Measurements from ENCODE around the gene DPEP2NB. TPM values are rescaled to one million over a fixed set of nuclear protein-coding genes. Genes with fewer than 3 reads are reported as not detected.
A peak's percentile ranks its signal among the peaks of the same experiment; 100 is the strongest.

The DPEP2NB gene
- total RNA-seq, 2 experiments from 2014 or later = not detected

DNA sequence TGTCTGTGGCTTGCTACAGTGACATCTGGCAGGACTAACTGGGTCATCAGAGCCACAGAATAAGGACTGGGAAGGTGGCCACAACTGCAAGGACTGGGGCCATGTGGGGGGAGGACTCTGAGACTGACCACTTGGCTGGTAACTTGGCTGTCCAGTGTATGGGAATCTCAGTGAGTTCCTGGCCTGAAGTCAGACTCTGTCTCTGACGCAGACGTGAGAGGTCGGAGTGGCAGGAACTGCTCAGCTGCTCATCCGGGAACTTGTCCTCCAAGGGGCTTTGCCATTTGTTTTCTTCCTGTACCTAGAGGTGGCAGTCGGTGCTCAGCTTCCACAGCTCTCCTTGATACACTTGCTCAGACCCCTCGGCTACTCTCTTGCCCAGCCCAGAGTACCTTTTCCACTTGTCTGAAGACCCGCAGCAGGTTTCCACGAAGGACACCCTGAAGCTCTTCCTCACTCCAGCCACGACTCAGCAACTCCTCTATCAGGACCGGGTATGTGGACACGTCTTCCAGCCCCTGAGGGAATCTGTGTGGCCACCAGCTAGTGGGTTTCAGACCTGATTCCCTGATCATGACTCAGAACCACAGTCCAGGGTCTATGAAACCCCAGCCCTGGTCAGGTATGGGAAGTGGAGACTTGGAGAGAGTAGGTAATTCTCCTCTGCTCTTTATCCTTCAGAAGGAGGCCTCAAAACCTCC lies 28.1 kb downstream of the DPEP2NB start:
- Mint-ChIP-seq H3K4me1 (ENCODE audit: low read depth) (peaks cover 25% of the 10 kb centered on the region), H3K27me3 (no peaks in the 10 kb centered on the region), H3K36me3 (ENCODE audit: low read depth) (no peaks in the 10 kb centered on the region), H3K9me3 (no peaks in the 10 kb centered on the region), H3K27ac (peak overlapping the region; percentile 26), H3K4me3 (no peak overlapping the region)
- DNase-seq = no peak
- TF ChIP-seq, protein P1, sequence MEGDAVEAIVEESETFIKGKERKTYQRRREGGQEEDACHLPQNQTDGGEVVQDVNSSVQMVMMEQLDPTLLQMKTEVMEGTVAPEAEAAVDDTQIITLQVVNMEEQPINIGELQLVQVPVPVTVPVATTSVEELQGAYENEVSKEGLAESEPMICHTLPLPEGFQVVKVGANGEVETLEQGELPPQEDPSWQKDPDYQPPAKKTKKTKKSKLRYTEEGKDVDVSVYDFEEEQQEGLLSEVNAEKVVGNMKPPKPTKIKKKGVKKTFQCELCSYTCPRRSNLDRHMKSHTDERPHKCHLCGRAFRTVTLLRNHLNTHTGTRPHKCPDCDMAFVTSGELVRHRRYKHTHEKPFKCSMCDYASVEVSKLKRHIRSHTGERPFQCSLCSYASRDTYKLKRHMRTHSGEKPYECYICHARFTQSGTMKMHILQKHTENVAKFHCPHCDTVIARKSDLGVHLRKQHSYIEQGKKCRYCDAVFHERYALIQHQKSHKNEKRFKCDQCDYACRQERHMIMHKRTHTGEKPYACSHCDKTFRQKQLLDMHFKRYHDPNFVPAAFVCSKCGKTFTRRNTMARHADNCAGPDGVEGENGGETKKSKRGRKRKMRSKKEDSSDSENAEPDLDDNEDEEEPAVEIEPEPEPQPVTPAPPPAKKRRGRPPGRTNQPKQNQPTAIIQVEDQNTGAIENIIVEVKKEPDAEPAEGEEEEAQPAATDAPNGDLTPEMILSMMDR (IDR thresholded peaks at IDR 0.05) = no peak
- ATAC-seq = no peak
- intact Hi-C loops (cut with micrococcal nuclease) = no loop called here
- ChIA-PET POLR2A (interaction anchor here (0.7 to 1.0 kb wide), 2 partner anchors 9 to 17 kb away, joined by 3 read pairs; no protein-coding TSS in a partner anchor), CTCF (interaction anchor here (1.2 to 1.4 kb wide), 2 partner anchors 53 to 171 kb away, joined by 3 to 4 read pairs; no protein-coding TSS in a partner anchor)

DNA sequence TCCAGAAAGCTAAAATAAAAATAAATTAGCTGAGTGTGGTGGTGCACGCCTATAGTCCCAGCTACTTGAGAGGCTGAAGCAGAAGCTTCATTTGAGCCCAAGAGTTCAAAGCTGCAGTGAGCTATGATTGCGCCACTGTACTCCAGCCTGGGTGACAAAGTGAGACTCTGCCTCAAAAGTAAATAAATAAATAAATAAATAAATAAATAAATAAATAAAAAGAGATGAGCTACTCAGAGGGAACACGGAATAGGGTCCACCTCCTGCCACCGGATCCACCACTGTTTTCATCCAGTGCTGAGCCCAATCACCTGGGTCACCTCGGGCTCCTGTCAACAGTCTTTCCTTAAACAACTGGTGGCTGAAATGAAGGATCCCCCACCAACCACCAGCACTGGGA lies 28.8 kb downstream of the DPEP2NB start:
- Mint-ChIP-seq H3K4me1 (ENCODE audit: low read depth) (peaks cover 21% of the 10 kb centered on the region), H3K9me3 (no peaks in the 10 kb centered on the region), H3K36me3 (ENCODE audit: low read depth) (no peaks in the 10 kb centered on the region), H3K4me3 (no peak overlapping the region), H3K27ac (no peak overlapping the region), H3K27me3 (no peaks in the 10 kb centered on the region)
- ATAC-seq (no peak), DNase-seq (no peak)
- TF ChIP-seq, protein P1 (IDR thresholded peaks at IDR 0.05) = no peak
- CTCF ChIA-PET = interaction anchor here (1.2 kb wide), 1 partner anchor 170 kb away, joined by 4 read pairs; no protein-coding TSS in a partner anchor
- POLR2A ChIA-PET = interaction anchor here (1.3 to 1.4 kb wide), 2 partner anchors 12 to 241 kb away, joined by 3 to 6 read pairs; partner anchors contain the start of gene DPEP2
- intact Hi-C loops (cut with micrococcal nuclease) = no loop called here

DNA sequence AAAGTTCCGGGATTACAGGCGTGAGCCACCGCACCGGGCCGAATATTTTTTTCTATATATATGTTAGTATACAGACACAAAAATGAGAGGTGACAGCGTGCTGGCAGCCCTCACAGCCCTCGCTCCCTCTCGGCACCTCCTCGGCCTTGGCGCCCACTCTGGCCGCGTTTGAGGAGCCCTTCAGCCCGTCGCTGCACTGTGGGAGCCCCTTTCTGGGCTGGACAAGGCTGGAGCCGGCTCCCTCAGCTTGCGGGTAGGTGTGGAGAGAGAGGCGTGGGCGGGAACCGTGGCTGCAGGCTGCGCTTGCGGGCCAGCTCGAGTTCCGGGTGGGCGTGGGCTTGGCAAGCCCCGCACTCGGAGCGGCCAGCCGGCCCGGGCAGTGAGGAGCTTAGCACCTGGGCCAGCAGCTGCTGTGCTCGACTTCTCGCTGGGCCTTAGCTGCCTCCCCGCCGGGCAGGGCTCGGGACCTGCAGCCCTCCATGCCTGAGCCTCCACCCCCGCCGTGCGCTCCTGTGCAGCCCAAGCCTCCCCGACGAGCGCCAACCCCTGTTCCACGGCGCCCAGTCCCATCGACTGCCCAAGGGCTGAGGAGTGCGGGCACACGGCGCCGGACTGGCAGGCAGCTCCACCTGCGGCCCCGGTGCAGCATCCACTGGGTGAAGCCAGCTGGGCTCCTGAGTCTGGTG lies 33.6 kb downstream of the DPEP2NB start:
- POLR2A ChIA-PET = no interaction called here
- Mint-ChIP-seq H3K4me3 (no peak overlapping the region), H3K36me3 (ENCODE audit: low read depth) (no peaks in the 10 kb centered on the region), H3K27me3 (no peaks in the 10 kb centered on the region), H3K27ac (no peak overlapping the region), H3K4me1 (ENCODE audit: low read depth) (peaks cover 21% of the 10 kb centered on the region), H3K9me3 (no peaks in the 10 kb centered on the region)
- intact Hi-C loops (cut with micrococcal nuclease) = no loop called here
- CTCF ChIA-PET = interaction anchor here (0.8 to 2.4 kb wide), 7 partner anchors 10 to 246 kb away, joined by 3 to 6 read pairs (median 3); no protein-coding TSS in a partner anchor
- DNase-seq (no peak), ATAC-seq (no peak)
- TF ChIP-seq, protein P1 (IDR thresholded peaks at IDR 0.05) = no peak

DNA sequence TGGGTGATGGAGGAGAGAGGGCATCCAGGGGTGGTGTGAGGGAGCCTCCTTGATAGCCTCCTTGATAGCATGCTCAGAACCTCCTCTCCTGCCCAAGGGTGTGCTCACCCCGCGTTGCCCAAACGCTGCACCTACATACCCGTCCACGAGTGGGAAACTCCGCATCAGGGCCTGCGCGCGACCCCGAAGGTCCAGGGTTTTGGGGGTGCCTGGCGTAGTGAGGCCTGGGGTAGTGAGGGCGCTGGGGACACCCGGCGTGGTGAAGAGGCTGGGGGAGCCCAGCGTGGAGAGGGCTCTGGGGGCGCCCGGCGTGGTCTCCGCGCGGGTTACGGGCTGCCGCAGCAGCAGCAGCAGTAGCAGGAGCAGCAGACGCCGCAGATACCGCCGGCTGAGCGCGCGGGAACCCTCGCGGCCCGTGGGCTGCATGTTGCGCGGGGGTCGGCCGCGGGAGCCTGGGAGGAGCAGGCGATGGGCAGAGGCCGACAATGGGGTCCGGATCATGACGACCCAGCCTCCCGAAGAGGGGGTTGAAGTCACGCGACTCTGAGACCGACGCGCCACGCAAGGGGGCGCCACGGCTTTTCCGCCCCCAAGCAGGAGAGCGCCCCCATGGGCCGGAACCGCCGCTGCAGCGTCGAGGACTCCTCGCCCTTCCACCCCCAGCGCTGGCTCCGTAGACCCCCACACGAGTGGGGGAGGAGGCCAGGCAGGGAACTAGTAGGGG lies 35.6 kb downstream of the DPEP2NB start, which contains the start of gene DPEP3:
Gene DPEP3 (minus strand): TSS at position 545 of the 724 bp plus-strand sequence. CDS start 119 bp downstream, at position 426.
- H3K27ac Mint-ChIP-seq = no peak within 1 kb of the TSS
- H3K4me1 Mint-ChIP-seq (ENCODE audit: low read depth) = peaks cover 21% of the 10 kb centered on the region
- DNase-seq (no peak), ATAC-seq (no peak)
- POLR2A ChIA-PET = no interaction called here
- TF ChIP-seq, protein P1 (IDR thresholded peaks at IDR 0.05) = peak; percentile 39
- no peaks in the 10 kb centered on the region for H3K9me3 Mint-ChIP-seq
- CTCF ChIA-PET = interaction anchor here (0.8 to 1.6 kb wide), 4 partner anchors 9 to 50 kb away, joined by 3 to 6 read pairs (median 4); no protein-coding TSS in a partner anchor
- no peaks in the 10 kb centered on the region for H3K36me3 Mint-ChIP-seq (ENCODE audit: low read depth)
- intact Hi-C loops (cut with micrococcal nuclease) = no loop called here
- H3K4me3 Mint-ChIP-seq = no peak within 1 kb of the TSS
- H3K27me3 Mint-ChIP-seq = no peaks in the 10 kb centered on the region

Data from activated CD8-positive, alpha-beta T cell treated with anti-CD3 and anti-CD28 coated beads for 36 hours (primary cell).